GM12878 (cell line): Measurements from ENCODE around the gene MB.

ENCODE experiments used
- BHLHE40 ChIP-seq, 2 experiments: fragments of 450-650 bp in 1 of 2; IDR thresholded peaks; 2 replicates each; pipeline ENCODE4 v1.6.1; 2011 to 2017; ENCODE audit warnings: low read depth in 2 of 2, borderline replicate concordance in 1 of 2, improper control_type of control experiment in 1 of 2, low read length in 1 of 2, mild to moderate bottlenecking in 1 of 2
- E2F4 ChIP-seq: IDR thresholded peaks from 2 replicates; pipeline ENCODE4 v1.6.1; 2012; ENCODE audit warnings: low read depth, low read length, improper control_type of control experiment
- GABPA ChIP-seq: IDR thresholded peaks from 2 replicates; pipeline ENCODE4 v1.6.1; 2014; ENCODE audit warnings: antibody characterized with exemption, low read depth, mild to moderate bottlenecking, inconsistent platforms
- IRF3 ChIP-seq: fragments of 450-650 bp; IDR thresholded peaks from 2 replicates; pipeline ENCODE4 v1.6.1; 2014; ENCODE audit warnings: mild to moderate bottlenecking
- MTA2 ChIP-seq: fragments of 450-650 bp; IDR thresholded peaks from 2 replicates; pipeline ENCODE4 v1.6.1; 2016; ENCODE audit warnings: low read depth, mild to moderate bottlenecking, moderate library complexity
- RCOR1 ChIP-seq: conservative IDR thresholded peaks from 2 replicates; pipeline ENCODE4 v1.6.1; 2012; ENCODE audit warnings: low read depth, low read length, improper control_type of control experiment
- TF ChIP-seq, protein P1 (sequence below), 3 experiments: IDR thresholded peaks in 2 of 3; conservative IDR thresholded peaks in 1 of 3; 2 replicates each; pipeline ENCODE4 v1.5.1; 2011; ENCODE audit warnings: low read depth in 3 of 3, low read length in 3 of 3, mild to moderate bottlenecking in 3 of 3, control low read depth in 2 of 3, moderate library complexity in 2 of 3, inconsistent platforms in 1 of 3, mixed read lengths in 1 of 3; ENCODE audit not compliant: control insufficient read depth in 2 of 3, insufficient read depth in 1 of 3; ENCODE audit errors: extremely low read depth in 1 of 3

GRCh38 chr22:35589756-35590093 is 27.4 kb downstream of the MB start:
- TF ChIP-seq IRF3 (no peak), RCOR1 (no peak), MTA2 (no peak), GABPA (no peak), BHLHE40 (IDR thresholded peaks at IDR 0.05; ENCODE audit: borderline replicate concordance in 1 of 2, low read depth in 2 of 2, low read length in 1 of 2) (no peak), E2F4 (no peak)
- TF ChIP-seq, protein P1, sequence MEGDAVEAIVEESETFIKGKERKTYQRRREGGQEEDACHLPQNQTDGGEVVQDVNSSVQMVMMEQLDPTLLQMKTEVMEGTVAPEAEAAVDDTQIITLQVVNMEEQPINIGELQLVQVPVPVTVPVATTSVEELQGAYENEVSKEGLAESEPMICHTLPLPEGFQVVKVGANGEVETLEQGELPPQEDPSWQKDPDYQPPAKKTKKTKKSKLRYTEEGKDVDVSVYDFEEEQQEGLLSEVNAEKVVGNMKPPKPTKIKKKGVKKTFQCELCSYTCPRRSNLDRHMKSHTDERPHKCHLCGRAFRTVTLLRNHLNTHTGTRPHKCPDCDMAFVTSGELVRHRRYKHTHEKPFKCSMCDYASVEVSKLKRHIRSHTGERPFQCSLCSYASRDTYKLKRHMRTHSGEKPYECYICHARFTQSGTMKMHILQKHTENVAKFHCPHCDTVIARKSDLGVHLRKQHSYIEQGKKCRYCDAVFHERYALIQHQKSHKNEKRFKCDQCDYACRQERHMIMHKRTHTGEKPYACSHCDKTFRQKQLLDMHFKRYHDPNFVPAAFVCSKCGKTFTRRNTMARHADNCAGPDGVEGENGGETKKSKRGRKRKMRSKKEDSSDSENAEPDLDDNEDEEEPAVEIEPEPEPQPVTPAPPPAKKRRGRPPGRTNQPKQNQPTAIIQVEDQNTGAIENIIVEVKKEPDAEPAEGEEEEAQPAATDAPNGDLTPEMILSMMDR (IDR thresholded peaks at IDR 0.05 in 2 of 3, conservative IDR thresholded peaks at IDR 0.05 in 1 of 3; ENCODE audit: control insufficient read depth in 2 of 3, extremely low read depth in 1 of 3, insufficient read depth in 1 of 3, low read depth in 3 of 3, low read length in 3 of 3), result no peak
